Karpas-422 (cell line): Measurements from ENCODE around the gene SIMC1. TPM values are rescaled to one million over a fixed set of nuclear protein-coding genes. Genes with fewer than 3 reads are reported as not detected.
A peak's percentile ranks its signal among the peaks of the same experiment; 100 is the strongest.

Source experiments
- DNase-seq: peaks from one replicate; pipeline ENCODE4 v3.0.0-alpha.2; 2015
- H2AFZ ChIP-seq: fragments of 200-600 bp; sonication (generic); 2 replicates; pipeline ENCODE4 v1.6.1; 2014; ENCODE audit warnings: antibody characterized with exemption, low read length, mixed read lengths
- H3K27ac ChIP-seq: fragments of 200-600 bp; sonication (generic); 2 replicates; pipeline ENCODE4 v1.5.1; 2014; ENCODE audit warnings: mild to moderate bottlenecking, low read length, moderate library complexity
- H3K27me3 ChIP-seq: fragments of 200-600 bp; sonication (generic); 2 replicates; pipeline ENCODE4 v1.6.1; 2014; ENCODE audit warnings: low read length, mixed read lengths
- H3K36me3 ChIP-seq: fragments of 200-600 bp; sonication (generic); 2 replicates; pipeline ENCODE4 v1.6.1; 2014; ENCODE audit warnings: low read length, mixed read lengths; ENCODE audit not compliant: insufficient read depth
- H3K4me1 ChIP-seq: fragments of 200-600 bp; sonication (generic); 2 replicates; pipeline ENCODE4 v1.6.1; 2014; ENCODE audit warnings: mild to moderate bottlenecking, low read length, mixed read lengths
- H3K4me2 ChIP-seq: fragments of 200-600 bp; sonication (generic); 2 replicates; pipeline ENCODE4 v1.6.1; 2014; ENCODE audit warnings: low read length, low read depth, mild to moderate bottlenecking; ENCODE audit not compliant: poor library complexity, severe bottlenecking
- H3K4me3 ChIP-seq: fragments of 200-600 bp; sonication (generic); 2 replicates; pipeline ENCODE4 v1.5.1; 2014; ENCODE audit warnings: mild to moderate bottlenecking, antibody characterized with exemption, low read length, mixed read lengths
- H3K79me2 ChIP-seq: fragments of 200-600 bp; sonication (generic); 2 replicates; pipeline ENCODE4 v1.6.1; 2014; ENCODE audit warnings: mild to moderate bottlenecking, low read length, mixed read lengths
- H3K9ac ChIP-seq: fragments of 200-600 bp; sonication (generic); 2 replicates; pipeline ENCODE4 v1.6.0; 2014; ENCODE audit warnings: low read length
- H3K9me2 ChIP-seq: fragments of 200-600 bp; sonication (generic), shearing (Covaris generic); replicated peaks from 2 replicates; pipeline ENCODE4 v1.6.0; 2014; ENCODE audit warnings: mild to moderate bottlenecking, low read length, moderate library complexity; ENCODE audit not compliant: insufficient read depth
- H3K9me3 ChIP-seq: fragments of 300-700, 200-600 bp; sonication (generic); 2 replicates; pipeline ENCODE4 v1.6.1; 2014; ENCODE audit warnings: low read length, mixed read lengths
- H4K20me1 ChIP-seq: fragments of 200-600 bp; sonication (generic); 2 replicates; pipeline ENCODE4 v1.6.1; 2014; ENCODE audit warnings: mild to moderate bottlenecking, antibody characterized with exemption, low read length, low read depth; ENCODE audit not compliant: insufficient read depth
- total RNA-seq: library from RNA; depleted of rRNA; stranded (reverse); fragments of >200 nt; shearing (Covaris generic); gene quantifications from 2 replicates; pipeline ENCODE4 v1.2.3, GENCODE V29; 2014; ENCODE audit warnings: low replicate concordance

The SIMC1 gene
- total RNA-seq, 1 experiment from 2014 or later: 32.5 TPM

GRCh38 chr5:176383248-176383905, 145.2 kb downstream of the SIMC1 start:
- H3K4me1 ChIP-seq: peaks cover 15% of the 10 kb centered on the region
- H3K36me3 ChIP-seq: peaks cover 61% of the 10 kb centered on the region
- no peak overlapping the region for H3K4me2 ChIP-seq
- no peaks in the 10 kb centered on the region for H3K9me2 ChIP-seq
- no peaks in the 10 kb centered on the region for H3K27me3 ChIP-seq
- no peak overlapping the region for H3K9ac ChIP-seq
- peaks cover 35% of the 10 kb centered on the region for H3K79me2 ChIP-seq
- DNase-seq: no peak
- H3K9me3 ChIP-seq: no peaks in the 10 kb centered on the region
- H4K20me1 ChIP-seq: peaks cover 26% of the 10 kb centered on the region
- H3K4me3 ChIP-seq: no peak overlapping the region
- no peak overlapping the region for H3K27ac ChIP-seq
- H2AFZ ChIP-seq: no peak overlapping the region

DNA sequence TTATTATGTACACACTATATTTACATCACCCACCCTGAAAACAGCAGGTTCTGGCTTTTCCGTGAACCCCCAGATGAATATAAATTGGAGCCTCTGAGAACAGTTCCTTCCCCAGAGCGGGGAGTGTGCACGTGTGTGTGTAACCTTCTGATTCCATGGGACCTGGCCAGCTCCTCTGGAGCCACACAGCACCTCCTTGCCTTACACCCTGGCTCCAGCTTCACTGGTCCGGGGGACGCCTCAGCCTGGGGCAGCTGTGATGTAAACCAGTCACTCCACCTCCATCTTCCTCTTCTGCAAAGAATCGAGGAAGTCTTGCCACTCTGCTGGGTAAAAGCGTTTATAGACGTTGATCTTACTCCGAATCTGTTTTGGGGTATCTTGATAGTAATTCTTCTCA, 145.7 kb downstream of the SIMC1 start:
- H3K9me3 ChIP-seq: no peaks in the 10 kb centered on the region
- H3K79me2 ChIP-seq: peaks cover 36% of the 10 kb centered on the region
- DNase-seq: no peak
- no peak overlapping the region for H3K4me2 ChIP-seq
- H3K4me3 ChIP-seq: no peak overlapping the region
- H3K9ac ChIP-seq: no peak overlapping the region
- H3K4me1 ChIP-seq: peaks cover 15% of the 10 kb centered on the region
- H3K9me2 ChIP-seq: no peaks in the 10 kb centered on the region
- no peak overlapping the region for H2AFZ ChIP-seq
- H3K36me3 ChIP-seq: peaks cover 61% of the 10 kb centered on the region
- no peak overlapping the region for H3K27ac ChIP-seq
- H4K20me1 ChIP-seq: peaks cover 26% of the 10 kb centered on the region
- no peaks in the 10 kb centered on the region for H3K27me3 ChIP-seq

GRCh38 chr5:176384366-176384930, 146.2 kb downstream of the SIMC1 start:
- Histone ChIP-seq H4K20me1 (peaks cover 26% of the 10 kb centered on the region), H3K27ac (no peak overlapping the region), H3K9me2 (no peaks in the 10 kb centered on the region), H3K4me1 (peaks cover 16% of the 10 kb centered on the region), H3K9me3 (no peaks in the 10 kb centered on the region), H3K4me2 (no peak overlapping the region), H3K27me3 (no peaks in the 10 kb centered on the region), H2AFZ (no peak overlapping the region), H3K79me2 (peaks cover 40% of the 10 kb centered on the region), H3K9ac (no peak overlapping the region), H3K4me3 (no peak overlapping the region), H3K36me3 (peaks cover 59% of the 10 kb centered on the region)
- no peak for DNase-seq

DNA sequence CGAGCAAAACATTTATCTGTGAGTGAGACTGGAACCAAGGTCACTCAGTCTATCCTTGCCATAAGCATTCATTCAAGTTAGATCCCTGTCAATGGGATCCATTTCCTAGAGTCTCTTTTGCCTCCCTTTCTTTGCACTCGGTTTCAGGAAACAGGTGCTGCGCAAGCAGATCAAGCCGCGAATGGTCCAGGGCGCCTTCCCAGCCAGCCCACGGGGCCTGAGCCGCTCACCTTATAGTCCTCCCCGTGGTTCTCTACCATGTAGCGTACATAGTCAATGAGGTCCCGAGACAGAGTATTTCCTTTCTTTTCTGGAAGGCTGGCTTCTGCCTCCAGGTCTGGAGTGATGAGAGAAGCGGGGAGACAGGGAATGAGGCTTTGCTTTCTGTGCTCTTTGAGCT, 146.8 kb downstream of the SIMC1 start:
- no peak overlapping the region for H3K9ac ChIP-seq
- peaks cover 45% of the 10 kb centered on the region for H3K79me2 ChIP-seq
- H3K4me2 ChIP-seq: no peak overlapping the region

GRCh38 chr5:176386491-176386890, 148.3 kb downstream of the SIMC1 start:
- Histone ChIP-seq H3K36me3 (peaks cover 50% of the 10 kb centered on the region), H2AFZ (no peak overlapping the region), H3K9me2 (no peaks in the 10 kb centered on the region), H3K4me3 (peak overlapping the region; percentile 88), H3K27me3 (no peaks in the 10 kb centered on the region), H3K9ac (peak overlapping the region; percentile 92), H3K9me3 (no peaks in the 10 kb centered on the region), H3K79me2 (peaks cover 59% of the 10 kb centered on the region), H3K27ac (peak overlapping the region; percentile 74; the same call in 1 of the 2 replicates), H3K4me1 (peaks cover 25% of the 10 kb centered on the region), H4K20me1 (peaks cover 26% of the 10 kb centered on the region), H3K4me2 (peak overlapping the region; percentile 86)
- DNase-seq: no peak

More for the DNA sequence above, 146.8 kb downstream of the SIMC1 start:
- Histone ChIP-seq H2AFZ (no peak overlapping the region), H3K27me3 (no peaks in the 10 kb centered on the region), H3K9me3 (no peaks in the 10 kb centered on the region), H3K27ac (no peak overlapping the region), H3K4me1 (peaks cover 21% of the 10 kb centered on the region), H3K4me3 (no peak overlapping the region), H3K9me2 (no peaks in the 10 kb centered on the region), H3K36me3 (peaks cover 56% of the 10 kb centered on the region), H4K20me1 (peaks cover 26% of the 10 kb centered on the region)
- no peak for DNase-seq

DNA sequence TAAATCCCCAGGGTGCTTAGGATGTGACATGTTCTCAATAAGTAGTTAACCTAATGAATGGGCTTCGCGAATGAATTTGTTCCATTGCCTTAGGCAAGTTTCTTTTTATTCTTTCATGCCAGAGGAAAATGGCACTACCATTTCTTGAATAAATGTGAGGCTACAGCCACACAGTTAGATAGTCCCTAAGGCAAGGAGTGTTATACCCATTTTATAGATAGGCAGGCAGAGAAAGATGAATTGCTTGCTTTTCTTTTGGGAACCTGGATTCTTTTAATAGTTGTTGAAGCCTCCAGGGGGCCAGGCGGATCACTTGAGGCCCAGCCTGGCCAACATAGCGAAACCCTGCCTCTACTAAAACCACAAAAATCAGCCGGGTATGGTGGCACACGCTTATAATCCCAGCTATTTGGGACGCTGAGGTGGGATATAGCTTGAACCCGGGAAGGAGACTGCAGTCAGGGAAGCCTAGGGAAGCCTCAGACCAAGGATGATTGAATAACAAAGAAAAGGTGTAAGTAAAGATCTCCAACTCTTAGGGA, 149.2 kb downstream of the SIMC1 start:
- no peak for DNase-seq
- peak overlapping the region; percentile 86 for H3K4me2 ChIP-seq
- no peaks in the 10 kb centered on the region for H3K27me3 ChIP-seq
- H3K9ac ChIP-seq: peak overlapping the region; percentile 92
- no peaks in the 10 kb centered on the region for H3K9me3 ChIP-seq
- H4K20me1 ChIP-seq: peaks cover 26% of the 10 kb centered on the region
- H3K27ac ChIP-seq: peak overlapping the region; percentile 74
- H3K9me2 ChIP-seq: no peaks in the 10 kb centered on the region
- H3K4me3 ChIP-seq: peak overlapping the region; percentile 88
- H3K4me1 ChIP-seq: peaks cover 25% of the 10 kb centered on the region
- no peak overlapping the region for H2AFZ ChIP-seq
- H3K79me2 ChIP-seq: peaks cover 59% of the 10 kb centered on the region
- peaks cover 44% of the 10 kb centered on the region for H3K36me3 ChIP-seq

- Histone ChIP-seq H3K4me2 (peak overlapping the region; percentile 86), H2AFZ (no peak overlapping the region), H3K27me3 (no peaks in the 10 kb centered on the region), H4K20me1 (peaks cover 26% of the 10 kb centered on the region), H3K27ac (peak overlapping the region; percentile 74), H3K4me1 (peaks cover 25% of the 10 kb centered on the region), H3K9me3 (no peaks in the 10 kb centered on the region), H3K9me2 (no peaks in the 10 kb centered on the region), H3K9ac (peak overlapping the region; percentile 92), H3K36me3 (peaks cover 44% of the 10 kb centered on the region), H3K79me2 (peaks cover 59% of the 10 kb centered on the region), H3K4me3 (peak overlapping the region; percentile 88)
- DNase-seq: peak; percentile 80
Observed at GRCh38 chr5:176388003-176388443, 149.8 kb downstream of the SIMC1 start.

GRCh38 chr5:176388444-176389134, 150.4 kb downstream of the SIMC1 start, which contains the start of the genes HIGD2A and NOP16:
TSS of gene HIGD2A (plus strand) at chr5:176388751. CDS start at chr5:176388820, 69 bp downstream.
TSS of gene NOP16 (minus strand) at chr5:176388598. CDS start at chr5:176388539, 59 bp downstream.
- peaks cover 40% of the 10 kb centered on the region for H3K36me3 ChIP-seq
- H3K9ac ChIP-seq: peak within 1 kb of the TSS; percentile 92
- no peaks in the 10 kb centered on the region for H3K9me2 ChIP-seq
- peak within 1 kb of the TSS; percentile 92 for H3K27ac ChIP-seq
- H2AFZ ChIP-seq: peak within 1 kb of the TSS; percentile 89; the same call in 1 of the 2 replicates
- H3K4me2 ChIP-seq: peak within 1 kb of the TSS; percentile 90
- H3K4me1 ChIP-seq: peaks cover 25% of the 10 kb centered on the region
- H3K4me3 ChIP-seq: peak within 1 kb of the TSS; percentile 88
- peak; percentile 100 for DNase-seq
- no peaks in the 10 kb centered on the region for H3K9me3 ChIP-seq
- no peaks in the 10 kb centered on the region for H3K27me3 ChIP-seq
- H3K79me2 ChIP-seq: peaks cover 59% of the 10 kb centered on the region
- H4K20me1 ChIP-seq: peaks cover 26% of the 10 kb centered on the region
